GM23338 (cell line): Measurements from ENCODE around the gene NCAN. TPM values are rescaled to one million over a fixed set of nuclear protein-coding genes. Genes with fewer than 3 reads are reported as not detected.

Source experiments
- ATAC-seq: fragments of 200-7000 bp; cut with Tn5 transposase; 3 replicates; pipeline ENCODE4 v1.9.1; 2020
- DNase-seq: peaks from one replicate; pipeline ENCODE4 v3.0.0-alpha.2; 2015; ENCODE audit warnings: low spot score
- H2AFZ ChIP-seq: fragments of 200-600 bp; sonication (generic); 2 replicates; pipeline ENCODE4 v1.8.0; 2016; ENCODE audit warnings: antibody characterized with exemption, mild to moderate bottlenecking, moderate library complexity
- H3F3A ChIP-seq: fragments of 200-600 bp; sonication (generic); replicated peaks from 2 replicates; pipeline ENCODE4 v1.8.0; 2017; ENCODE audit warnings: antibody characterized with exemption, mixed run types, low read depth
- H3K27ac ChIP-seq: fragments of 200-600 bp; sonication (generic); 2 replicates; pipeline ENCODE4 v1.6.1; 2016; ENCODE audit warnings: low read depth
- H3K27me3 ChIP-seq: fragments of 200-600 bp; sonication (generic); 2 replicates; pipeline ENCODE4 v1.8.0; 2016; ENCODE audit warnings: mild to moderate bottlenecking, mixed run types, moderate library complexity; ENCODE audit not compliant: insufficient read depth
- H3K36me3 ChIP-seq: fragments of 200-600 bp; sonication (generic); 2 replicates; pipeline ENCODE4 v1.8.0; 2016; ENCODE audit warnings: mild to moderate bottlenecking; ENCODE audit not compliant: insufficient read depth
- H3K4me1 ChIP-seq: fragments of 200-600 bp; sonication (generic); 2 replicates; pipeline ENCODE4 v1.8.0; 2016; ENCODE audit warnings: mild to moderate bottlenecking, moderate library complexity; ENCODE audit not compliant: insufficient read depth
- H3K4me2 ChIP-seq: fragments of 200-600 bp; sonication (generic); 2 replicates; pipeline ENCODE4 v1.7.1; 2017; ENCODE audit warnings: mixed run types
- H3K4me3 ChIP-seq: fragments of 200-600 bp; sonication (generic); 2 replicates; pipeline ENCODE4 v1.6.1; 2016; ENCODE audit warnings: mixed run types
- H3K79me2 ChIP-seq: fragments of 200-600 bp; sonication (generic); replicated peaks from 2 replicates; pipeline ENCODE4 v1.8.0; 2017; ENCODE audit warnings: mild to moderate bottlenecking; ENCODE audit not compliant: insufficient read depth
- H3K9me2 ChIP-seq: fragments of 200-600 bp; sonication (generic); 2 replicates; pipeline ENCODE4 v1.8.0; 2017; ENCODE audit not compliant: insufficient read depth
- H4K20me1 ChIP-seq: fragments of 200-600 bp; sonication (generic); replicated peaks from 2 replicates; pipeline ENCODE4 v1.8.0; 2017; ENCODE audit warnings: mild to moderate bottlenecking; ENCODE audit not compliant: insufficient read depth
- H3K27ac Mint-ChIP-seq: 2 replicates; pipeline ENCODE4 v1.8.0; 2020; ENCODE audit warnings: inconsistent platforms, mild to moderate bottlenecking, moderate library complexity, mixed read lengths
- H3K27me3 Mint-ChIP-seq: 3 replicates; pipeline ENCODE4 v1.8.0; 2022; ENCODE audit warnings: low read depth, mild to moderate bottlenecking, moderate library complexity, mixed read lengths, inconsistent platforms; ENCODE audit not compliant: insufficient read depth, poor library complexity
- H3K36me3 Mint-ChIP-seq: 3 replicates; pipeline ENCODE4 v1.8.0; 2021; ENCODE audit warnings: low read depth, mild to moderate bottlenecking, inconsistent platforms, moderate library complexity, mixed read lengths
- H3K4me1 Mint-ChIP-seq: 3 replicates; pipeline ENCODE4 v1.8.0; 2020; ENCODE audit warnings: mild to moderate bottlenecking, inconsistent platforms, mixed read lengths
- H3K4me3 Mint-ChIP-seq: 3 replicates; pipeline ENCODE4 v1.8.0; 2021; ENCODE audit warnings: moderate library complexity, mild to moderate bottlenecking, inconsistent platforms, mixed read lengths
- H3K9me3 Mint-ChIP-seq: 3 replicates; pipeline ENCODE4 v1.8.0; 2020; ENCODE audit warnings: moderate library complexity, mild to moderate bottlenecking, inconsistent platforms, mixed read lengths
- EZH2 ChIP-seq: fragments of 200-600 bp; sonication (generic); IDR thresholded peaks from one replicate; pipeline ENCODE4 v1.8.0; 2017; ENCODE audit warnings: antibody characterized with exemption, mild to moderate bottlenecking, low read depth; ENCODE audit not compliant: unreplicated experiment
- EZH2phosphoT487 ChIP-seq: fragments of 200-600 bp; sonication (generic); IDR thresholded peaks from one replicate; pipeline ENCODE4 v1.8.1; 2018; ENCODE audit warnings: antibody characterized with exemption; ENCODE audit not compliant: unreplicated experiment
- JUNB ChIP-seq: IDR thresholded peaks from one replicate; pipeline ENCODE4 v1.6.1; 2016; ENCODE audit warnings: antibody characterized with exemption; ENCODE audit not compliant: unreplicated experiment
- NANOG ChIP-seq: IDR thresholded peaks from 2 replicates; pipeline ENCODE4 v1.6.1; 2016; ENCODE audit warnings: antibody characterized with exemption, borderline replicate concordance
- POLR2AphosphoS5 ChIP-seq: IDR thresholded peaks from 2 replicates; pipeline ENCODE4 v1.6.1; 2016; ENCODE audit warnings: antibody characterized with exemption, low read depth
- STAT1 ChIP-seq: IDR thresholded peaks from one replicate; pipeline ENCODE4 v1.6.1; 2016; ENCODE audit warnings: antibody characterized with exemption; ENCODE audit not compliant: unreplicated experiment
- ZNF114 ChIP-seq: fragments of 250-450 bp; sonication (Bioruptor Pico); IDR thresholded peaks from 2 replicates; pipeline ENCODE4 v1.5.0; 2020; ENCODE audit warnings: mild to moderate bottlenecking, moderate library complexity
- ZNF331 ChIP-seq: fragments of 250-450 bp; sonication (Bioruptor Pico); IDR thresholded peaks from 2 replicates; pipeline ENCODE4 v1.5.0; 2020; ENCODE audit warnings: low read depth, mild to moderate bottlenecking, moderate library complexity
- polyA plus RNA-seq: library from polyadenylated mRNA; unstranded; fragments of >200 nt; fragmentation: Nextera tagmentation; extraction: Ambion mirVana; gene quantifications from 2 replicates; pipeline ENCODE4 v1.2.1, GENCODE V29; 2016
- total RNA-seq: library from RNA; depleted of rRNA; stranded (reverse); fragments of >200 nt; shearing (Covaris generic); gene quantifications from 2 replicates; pipeline ENCODE4 v1.2.3, GENCODE V29; 2014
- TF ChIP-seq, protein P1 (sequence below): fragments of 250-450 bp; sonication (Bioruptor Pico); IDR thresholded peaks from 2 replicates; pipeline ENCODE4 v1.5.0; 2020; ENCODE audit warnings: mild to moderate bottlenecking, moderate library complexity
- TF ChIP-seq, protein P2 (sequence below): IDR thresholded peaks from one replicate; pipeline ENCODE4 v1.6.1; 2018; ENCODE audit warnings: antibody characterized with exemption; ENCODE audit not compliant: unreplicated experiment
- TF ChIP-seq, protein P3 (sequence below): IDR thresholded peaks from 2 replicates; pipeline ENCODE4 v1.6.1; 2016; ENCODE audit warnings: antibody characterized with exemption
- TF ChIP-seq, protein P4 (sequence below), 2 experiments: fragments of 200-600 bp in 1 of 2; sonication (generic) in 1 of 2; conservative IDR thresholded peaks; 2 replicates each; pipeline versions ENCODE4 v1.5.1 to v1.6.1; 2016 to 2017; ENCODE audit warnings: antibody characterized with exemption in 2 of 2, low read depth in 2 of 2, mild to moderate bottlenecking in 2 of 2, moderate library complexity in 1 of 2

Gene NCAN
- total and polyA plus RNA-seq, 2 experiments from 2014 or later: 1.8 to 9.4 TPM

DNA sequence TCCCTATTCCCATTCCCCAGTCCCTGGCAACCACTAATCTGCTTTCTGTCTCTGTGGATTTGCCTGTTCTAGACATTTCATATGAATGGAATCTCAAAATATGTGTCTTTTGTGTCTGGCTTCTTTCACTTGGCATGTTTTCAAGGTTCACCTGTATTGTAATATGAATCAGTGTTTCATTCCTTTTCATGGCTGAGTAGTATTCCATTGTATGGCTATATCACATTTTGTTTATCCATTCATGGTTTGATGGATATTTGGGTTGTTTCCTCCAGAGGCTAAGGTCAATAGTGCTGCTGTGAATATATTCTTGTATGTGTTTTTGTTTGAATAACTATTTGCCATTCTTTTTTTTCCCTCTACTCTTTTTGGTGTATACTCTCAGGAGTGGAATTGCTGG, 24.4 kb downstream of the NCAN start:
- Histone ChIP-seq H3K79me2 (no peaks in the 10 kb centered on the region), H3K4me2 (no peak overlapping the region), H3K9me2 (peaks cover 4% of the 10 kb centered on the region; the same call in 1 of the 2 replicates), H3K4me3 (no peak overlapping the region), H3K27ac (no peak overlapping the region), H3K27me3 (no peaks in the 10 kb centered on the region), H3K4me1 (no peaks in the 10 kb centered on the region), H2AFZ (no peak overlapping the region), H4K20me1 (no peaks in the 10 kb centered on the region), H3K36me3 (no peaks in the 10 kb centered on the region; the same call in 1 of the 2 replicates), H3F3A (no peaks in the 10 kb centered on the region)
- ATAC-seq: no peak
- no peak overlapping the region; the same call in 2 of the 3 replicates for H3K4me3 Mint-ChIP-seq
- H3K36me3 Mint-ChIP-seq: peaks cover 9% of the 10 kb centered on the region; the same call in 2 of the 3 replicates
- no peak for DNase-seq
- H3K9me3 Mint-ChIP-seq: peaks cover 31% of the 10 kb centered on the region
- H3K27me3 Mint-ChIP-seq: peaks cover 10% of the 10 kb centered on the region
- no peak overlapping the region for H3K27ac Mint-ChIP-seq
- H3K4me1 Mint-ChIP-seq: no peaks in the 10 kb centered on the region; the same call in 2 of the 3 replicates
- TF ChIP-seq, protein P1, sequence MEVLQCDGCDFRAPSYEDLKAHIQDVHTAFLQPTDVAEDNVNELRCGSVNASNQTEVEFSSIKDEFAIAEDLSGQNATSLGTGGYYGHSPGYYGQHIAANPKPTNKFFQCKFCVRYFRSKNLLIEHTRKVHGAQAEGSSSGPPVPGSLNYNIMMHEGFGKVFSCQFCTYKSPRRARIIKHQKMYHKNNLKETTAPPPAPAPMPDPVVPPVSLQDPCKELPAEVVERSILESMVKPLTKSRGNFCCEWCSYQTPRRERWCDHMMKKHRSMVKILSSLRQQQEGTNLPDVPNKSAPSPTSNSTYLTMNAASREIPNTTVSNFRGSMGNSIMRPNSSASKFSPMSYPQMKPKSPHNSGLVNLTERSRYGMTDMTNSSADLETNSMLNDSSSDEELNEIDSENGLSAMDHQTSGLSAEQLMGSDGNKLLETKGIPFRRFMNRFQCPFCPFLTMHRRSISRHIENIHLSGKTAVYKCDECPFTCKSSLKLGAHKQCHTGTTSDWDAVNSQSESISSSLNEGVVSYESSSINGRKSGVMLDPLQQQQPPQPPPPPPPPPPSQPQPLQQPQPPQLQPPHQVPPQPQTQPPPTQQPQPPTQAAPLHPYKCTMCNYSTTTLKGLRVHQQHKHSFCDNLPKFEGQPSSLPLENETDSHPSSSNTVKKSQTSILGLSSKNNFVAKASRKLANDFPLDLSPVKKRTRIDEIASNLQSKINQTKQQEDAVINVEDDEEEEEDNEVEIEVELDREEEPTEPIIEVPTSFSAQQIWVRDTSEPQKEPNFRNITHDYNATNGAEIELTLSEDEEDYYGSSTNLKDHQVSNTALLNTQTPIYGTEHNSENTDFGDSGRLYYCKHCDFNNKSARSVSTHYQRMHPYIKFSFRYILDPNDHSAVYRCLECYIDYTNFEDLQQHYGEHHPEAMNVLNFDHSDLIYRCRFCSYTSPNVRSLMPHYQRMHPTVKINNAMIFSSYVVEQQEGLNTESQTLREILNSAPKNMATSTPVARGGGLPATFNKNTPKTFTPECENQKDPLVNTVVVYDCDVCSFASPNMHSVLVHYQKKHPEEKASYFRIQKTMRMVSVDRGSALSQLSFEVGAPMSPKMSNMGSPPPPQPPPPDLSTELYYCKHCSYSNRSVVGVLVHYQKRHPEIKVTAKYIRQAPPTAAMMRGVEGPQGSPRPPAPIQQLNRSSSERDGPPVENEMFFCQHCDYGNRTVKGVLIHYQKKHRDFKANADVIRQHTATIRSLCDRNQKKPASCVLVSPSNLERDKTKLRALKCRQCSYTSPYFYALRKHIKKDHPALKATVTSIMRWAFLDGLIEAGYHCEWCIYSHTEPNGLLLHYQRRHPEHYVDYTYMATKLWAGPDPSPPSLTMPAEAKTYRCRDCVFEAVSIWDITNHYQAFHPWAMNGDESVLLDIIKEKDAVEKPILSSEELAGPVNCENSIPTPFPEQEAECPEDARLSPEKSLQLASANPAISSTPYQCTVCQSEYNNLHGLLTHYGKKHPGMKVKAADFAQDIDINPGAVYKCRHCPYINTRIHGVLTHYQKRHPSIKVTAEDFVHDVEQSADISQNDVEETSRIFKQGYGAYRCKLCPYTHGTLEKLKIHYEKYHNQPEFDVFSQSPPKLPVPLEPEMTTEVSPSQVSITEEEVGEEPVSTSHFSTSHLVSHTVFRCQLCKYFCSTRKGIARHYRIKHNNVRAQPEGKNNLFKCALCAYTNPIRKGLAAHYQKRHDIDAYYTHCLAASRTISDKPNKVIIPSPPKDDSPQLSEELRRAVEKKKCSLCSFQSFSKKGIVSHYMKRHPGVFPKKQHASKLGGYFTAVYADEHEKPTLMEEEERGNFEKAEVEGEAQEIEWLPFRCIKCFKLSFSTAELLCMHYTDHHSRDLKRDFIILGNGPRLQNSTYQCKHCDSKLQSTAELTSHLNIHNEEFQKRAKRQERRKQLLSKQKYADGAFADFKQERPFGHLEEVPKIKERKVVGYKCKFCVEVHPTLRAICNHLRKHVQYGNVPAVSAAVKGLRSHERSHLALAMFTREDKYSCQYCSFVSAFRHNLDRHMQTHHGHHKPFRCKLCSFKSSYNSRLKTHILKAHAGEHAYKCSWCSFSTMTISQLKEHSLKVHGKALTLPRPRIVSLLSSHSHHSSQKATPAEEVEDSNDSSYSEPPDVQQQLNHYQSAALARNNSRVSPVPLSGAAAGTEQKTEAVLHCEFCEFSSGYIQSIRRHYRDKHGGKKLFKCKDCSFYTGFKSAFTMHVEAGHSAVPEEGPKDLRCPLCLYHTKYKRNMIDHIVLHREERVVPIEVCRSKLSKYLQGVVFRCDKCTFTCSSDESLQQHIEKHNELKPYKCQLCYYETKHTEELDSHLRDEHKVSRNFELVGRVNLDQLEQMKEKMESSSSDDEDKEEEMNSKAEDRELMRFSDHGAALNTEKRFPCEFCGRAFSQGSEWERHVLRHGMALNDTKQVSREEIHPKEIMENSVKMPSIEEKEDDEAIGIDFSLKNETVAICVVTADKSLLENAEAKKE: no peak
- TF ChIP-seq POLR2AphosphoS5: no peak
- TF ChIP-seq, protein P2, sequence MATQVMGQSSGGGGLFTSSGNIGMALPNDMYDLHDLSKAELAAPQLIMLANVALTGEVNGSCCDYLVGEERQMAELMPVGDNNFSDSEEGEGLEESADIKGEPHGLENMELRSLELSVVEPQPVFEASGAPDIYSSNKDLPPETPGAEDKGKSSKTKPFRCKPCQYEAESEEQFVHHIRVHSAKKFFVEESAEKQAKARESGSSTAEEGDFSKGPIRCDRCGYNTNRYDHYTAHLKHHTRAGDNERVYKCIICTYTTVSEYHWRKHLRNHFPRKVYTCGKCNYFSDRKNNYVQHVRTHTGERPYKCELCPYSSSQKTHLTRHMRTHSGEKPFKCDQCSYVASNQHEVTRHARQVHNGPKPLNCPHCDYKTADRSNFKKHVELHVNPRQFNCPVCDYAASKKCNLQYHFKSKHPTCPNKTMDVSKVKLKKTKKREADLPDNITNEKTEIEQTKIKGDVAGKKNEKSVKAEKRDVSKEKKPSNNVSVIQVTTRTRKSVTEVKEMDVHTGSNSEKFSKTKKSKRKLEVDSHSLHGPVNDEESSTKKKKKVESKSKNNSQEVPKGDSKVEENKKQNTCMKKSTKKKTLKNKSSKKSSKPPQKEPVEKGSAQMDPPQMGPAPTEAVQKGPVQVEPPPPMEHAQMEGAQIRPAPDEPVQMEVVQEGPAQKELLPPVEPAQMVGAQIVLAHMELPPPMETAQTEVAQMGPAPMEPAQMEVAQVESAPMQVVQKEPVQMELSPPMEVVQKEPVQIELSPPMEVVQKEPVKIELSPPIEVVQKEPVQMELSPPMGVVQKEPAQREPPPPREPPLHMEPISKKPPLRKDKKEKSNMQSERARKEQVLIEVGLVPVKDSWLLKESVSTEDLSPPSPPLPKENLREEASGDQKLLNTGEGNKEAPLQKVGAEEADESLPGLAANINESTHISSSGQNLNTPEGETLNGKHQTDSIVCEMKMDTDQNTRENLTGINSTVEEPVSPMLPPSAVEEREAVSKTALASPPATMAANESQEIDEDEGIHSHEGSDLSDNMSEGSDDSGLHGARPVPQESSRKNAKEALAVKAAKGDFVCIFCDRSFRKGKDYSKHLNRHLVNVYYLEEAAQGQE: no peak
- no peak for TF ChIP-seq ZNF331 (CRISPR knock-in tag)
- TF ChIP-seq EZH2phosphoT487: no peak
- TF ChIP-seq, protein P3, sequence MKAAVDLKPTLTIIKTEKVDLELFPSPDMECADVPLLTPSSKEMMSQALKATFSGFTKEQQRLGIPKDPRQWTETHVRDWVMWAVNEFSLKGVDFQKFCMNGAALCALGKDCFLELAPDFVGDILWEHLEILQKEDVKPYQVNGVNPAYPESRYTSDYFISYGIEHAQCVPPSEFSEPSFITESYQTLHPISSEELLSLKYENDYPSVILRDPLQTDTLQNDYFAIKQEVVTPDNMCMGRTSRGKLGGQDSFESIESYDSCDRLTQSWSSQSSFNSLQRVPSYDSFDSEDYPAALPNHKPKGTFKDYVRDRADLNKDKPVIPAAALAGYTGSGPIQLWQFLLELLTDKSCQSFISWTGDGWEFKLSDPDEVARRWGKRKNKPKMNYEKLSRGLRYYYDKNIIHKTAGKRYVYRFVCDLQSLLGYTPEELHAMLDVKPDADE: no peak
- TF ChIP-seq, protein P4, sequence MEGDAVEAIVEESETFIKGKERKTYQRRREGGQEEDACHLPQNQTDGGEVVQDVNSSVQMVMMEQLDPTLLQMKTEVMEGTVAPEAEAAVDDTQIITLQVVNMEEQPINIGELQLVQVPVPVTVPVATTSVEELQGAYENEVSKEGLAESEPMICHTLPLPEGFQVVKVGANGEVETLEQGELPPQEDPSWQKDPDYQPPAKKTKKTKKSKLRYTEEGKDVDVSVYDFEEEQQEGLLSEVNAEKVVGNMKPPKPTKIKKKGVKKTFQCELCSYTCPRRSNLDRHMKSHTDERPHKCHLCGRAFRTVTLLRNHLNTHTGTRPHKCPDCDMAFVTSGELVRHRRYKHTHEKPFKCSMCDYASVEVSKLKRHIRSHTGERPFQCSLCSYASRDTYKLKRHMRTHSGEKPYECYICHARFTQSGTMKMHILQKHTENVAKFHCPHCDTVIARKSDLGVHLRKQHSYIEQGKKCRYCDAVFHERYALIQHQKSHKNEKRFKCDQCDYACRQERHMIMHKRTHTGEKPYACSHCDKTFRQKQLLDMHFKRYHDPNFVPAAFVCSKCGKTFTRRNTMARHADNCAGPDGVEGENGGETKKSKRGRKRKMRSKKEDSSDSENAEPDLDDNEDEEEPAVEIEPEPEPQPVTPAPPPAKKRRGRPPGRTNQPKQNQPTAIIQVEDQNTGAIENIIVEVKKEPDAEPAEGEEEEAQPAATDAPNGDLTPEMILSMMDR (conservative IDR thresholded peaks at IDR 0.05; ENCODE audit: low read depth in 2 of 2): no peak
- TF ChIP-seq JUNB: no peak
- TF ChIP-seq ZNF114: no peak
- no peak for TF ChIP-seq EZH2
- TF ChIP-seq NANOG: no peak
- TF ChIP-seq STAT1: no peak
